SH-SY5Y (cell line): ENCODE results near the gene FOXS1.

Experiments used
- GATA2 ChIP-seq: IDR thresholded peaks from 2 replicates; pipeline ENCODE4 v1.6.1; 2011; ENCODE audit warnings: mild to moderate bottlenecking, low read depth, low read length
- GATA3 ChIP-seq: IDR thresholded peaks from 2 replicates; pipeline ENCODE4 v1.6.1; 2011; ENCODE audit warnings: low read depth, mild to moderate bottlenecking, low read length, moderate library complexity

DNA sequence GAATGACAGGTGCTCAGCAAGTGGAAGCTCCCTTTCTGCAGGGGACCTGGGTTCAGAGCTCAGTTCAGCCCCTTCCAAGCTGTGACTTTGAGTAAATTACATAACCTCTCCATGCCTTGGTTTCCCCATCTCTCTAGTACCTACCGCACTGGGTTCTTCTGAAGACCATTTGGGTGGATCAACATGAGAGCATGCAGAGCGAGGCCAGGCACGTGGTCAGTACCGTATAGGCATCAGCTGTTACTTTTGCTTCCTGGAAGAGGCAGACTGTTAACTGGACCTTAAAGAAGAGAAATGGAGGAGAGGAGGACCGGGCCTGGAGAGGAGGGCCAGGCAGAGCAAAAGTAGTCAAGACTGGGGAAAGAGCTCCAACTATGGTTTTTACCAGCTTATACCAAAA, 27.9 kb downstream of the FOXS1 start:
- TF ChIP-seq GATA2 (no peak), GATA3 (no peak)
